Measurements from ENCODE around the gene SLC8A1. TPM values are rescaled to one million over a fixed set of nuclear protein-coding genes. Genes with fewer than 3 reads are reported as not detected.

Gene SLC8A1
- total and polyA plus RNA-seq, 2 donors = 0.46 to 20.4 TPM

DNA sequence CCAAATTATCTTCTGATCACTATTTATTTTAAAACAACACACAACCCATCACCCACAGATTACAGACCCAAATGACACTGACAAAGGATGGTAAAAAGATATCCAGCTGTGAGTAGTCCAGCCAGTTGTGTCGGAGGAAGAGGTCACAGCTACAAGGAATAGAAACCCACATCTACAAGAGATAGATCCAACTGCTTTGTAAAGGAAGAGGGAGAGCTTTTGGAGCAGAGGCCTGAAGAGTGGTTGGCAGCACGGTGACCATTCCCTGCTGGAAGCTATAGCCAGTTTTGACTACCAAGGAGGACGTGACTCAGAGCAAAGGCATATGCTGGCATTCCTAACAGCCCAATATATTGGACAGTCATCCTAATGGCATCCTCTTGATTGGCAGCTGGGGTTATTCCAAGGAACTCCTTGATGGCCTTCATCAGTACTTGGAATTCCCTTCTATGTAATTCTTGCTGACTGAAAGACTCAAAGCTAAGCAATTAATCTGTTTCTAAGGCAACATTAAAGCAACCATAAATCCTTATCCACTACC lies 17.1 kb downstream of the SLC8A1 start:
- Histone ChIP-seq H3K9me3 (ENCODE audit: control insufficient read depth in 2 of 2, insufficient read depth in 1 of 2, low read length in 1 of 2) (no peaks in the 10 kb centered on the region), H3K27me3 (ENCODE audit: control insufficient read depth in 2 of 2, insufficient read depth in 1 of 2, low read length in 1 of 2) (no peaks in the 10 kb centered on the region), H3K4me1 (ENCODE audit: control insufficient read depth in 2 of 2, insufficient read depth in 2 of 2, low read length in 2 of 2) (no peaks in the 10 kb centered on the region), H3K4me3 (ENCODE audit: low read length in 2 of 2) (no peak overlapping the region), H3K27ac (ENCODE audit: low read depth in 1 of 2, low read length in 1 of 2) (no peak overlapping the region), H3K36me3 (ENCODE audit: control insufficient read depth in 2 of 2, insufficient read depth in 2 of 2, low read length in 1 of 2) (no peaks in the 10 kb centered on the region)
- no peak for DNase-seq (ENCODE audit: low read depth in 6 of 9, low spot score in 9 of 9)
- 97% methylated on average over 3 of the region's 3 CpGs for WGBS

DNA sequence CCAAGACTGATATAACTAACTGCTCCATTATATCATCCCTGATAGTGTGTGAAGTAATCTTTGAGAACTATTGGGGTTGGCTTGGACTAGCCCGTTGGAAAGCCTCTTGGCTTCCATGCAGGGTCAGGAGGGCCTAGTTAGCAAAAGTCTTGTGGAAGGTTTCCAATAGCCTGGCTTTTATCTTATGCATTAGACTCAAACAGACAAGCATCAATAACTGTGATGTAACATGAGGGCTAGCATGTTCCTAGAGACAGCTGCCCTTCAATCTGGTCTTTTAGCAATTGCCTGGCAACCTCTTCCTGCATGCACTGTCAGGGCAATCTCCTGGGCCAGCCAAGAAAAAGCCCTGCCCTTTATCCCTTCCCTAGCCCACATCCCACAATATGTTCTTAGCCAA lies 18.2 kb downstream of the SLC8A1 start:
- H3K9me3 ChIP-seq (ENCODE audit: control insufficient read depth in 2 of 2, insufficient read depth in 1 of 2, low read length in 1 of 2) = no peaks in the 10 kb centered on the region
- H3K4me1 ChIP-seq (ENCODE audit: control insufficient read depth in 2 of 2, insufficient read depth in 2 of 2, low read length in 2 of 2) = no peaks in the 10 kb centered on the region
- H3K27ac ChIP-seq (ENCODE audit: low read depth in 1 of 2, low read length in 1 of 2) = no peak overlapping the region
- no peak for DNase-seq (ENCODE audit: low read depth in 6 of 9, low spot score in 9 of 9)
- H3K4me3 ChIP-seq (ENCODE audit: low read length in 2 of 2) = no peak overlapping the region
- H3K27me3 ChIP-seq (ENCODE audit: control insufficient read depth in 2 of 2, insufficient read depth in 1 of 2, low read length in 1 of 2) = no peaks in the 10 kb centered on the region
- H3K36me3 ChIP-seq (ENCODE audit: control insufficient read depth in 2 of 2, insufficient read depth in 2 of 2, low read length in 1 of 2) = no peaks in the 10 kb centered on the region
- 95% methylated on average over 1 of the region's 1 CpG for WGBS

DNA sequence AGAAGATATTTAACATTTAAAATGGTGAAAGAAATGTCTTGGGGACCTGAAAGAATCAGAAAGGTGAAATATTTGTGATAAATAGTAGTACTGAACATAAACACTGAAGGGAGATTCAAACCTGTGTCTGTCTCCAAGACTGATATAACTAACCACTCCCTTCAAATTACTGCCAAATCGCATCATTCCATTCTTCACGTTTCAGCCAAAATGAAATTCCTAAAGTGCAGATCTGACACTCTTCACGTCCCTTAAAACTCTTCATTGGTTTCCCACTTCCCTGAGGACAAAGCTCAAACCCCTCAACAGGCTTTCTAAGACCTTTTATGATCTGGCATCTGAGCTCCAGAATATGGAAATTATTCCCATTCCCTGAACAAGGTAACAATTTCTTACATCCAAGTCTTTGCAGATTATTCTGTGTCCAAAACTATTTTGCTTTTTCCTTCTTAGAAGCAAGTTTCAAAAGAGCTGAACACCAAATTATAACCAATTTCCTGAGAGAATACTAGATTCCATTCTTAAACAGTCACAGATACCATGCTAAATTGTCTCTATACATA lies 18.9 kb downstream of the SLC8A1 start:
- Histone ChIP-seq H3K4me1 (ENCODE audit: control insufficient read depth in 2 of 2, insufficient read depth in 2 of 2, low read length in 2 of 2) (no peaks in the 10 kb centered on the region), H3K9me3 (ENCODE audit: control insufficient read depth in 2 of 2, insufficient read depth in 1 of 2, low read length in 1 of 2) (no peaks in the 10 kb centered on the region), H3K36me3 (ENCODE audit: control insufficient read depth in 2 of 2, insufficient read depth in 2 of 2, low read length in 1 of 2) (no peaks in the 10 kb centered on the region), H3K27ac (ENCODE audit: low read depth in 1 of 2, low read length in 1 of 2) (no peak overlapping the region), H3K4me3 (ENCODE audit: low read length in 2 of 2) (no peak overlapping the region), H3K27me3 (ENCODE audit: control insufficient read depth in 2 of 2, insufficient read depth in 1 of 2, low read length in 1 of 2) (no peaks in the 10 kb centered on the region)
- DNase-seq (ENCODE audit: low read depth in 6 of 9, low spot score in 9 of 9) = no peak
- 94% methylated on average over 3 of the region's 3 CpGs for WGBS

DNA sequence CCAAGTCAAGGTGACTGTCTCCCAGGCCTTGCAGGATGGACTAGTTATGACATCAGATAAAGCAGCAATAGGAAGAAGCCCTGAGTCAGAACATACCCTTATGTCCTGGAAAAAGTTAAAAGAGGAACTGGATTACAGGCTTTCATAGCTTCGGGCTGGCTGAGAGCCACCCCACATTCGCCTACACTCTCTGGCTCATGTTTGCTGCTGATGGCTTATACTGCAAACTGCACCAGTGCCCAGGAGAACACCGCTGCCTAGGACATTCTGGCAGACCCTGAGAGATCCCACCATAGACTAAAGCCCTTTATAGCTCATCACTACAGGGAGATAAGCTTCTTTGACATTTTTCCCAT lies 20.3 kb downstream of the SLC8A1 start:
- DNase-seq (ENCODE audit: low read depth in 6 of 9, low spot score in 9 of 9) = no peak
- H3K27me3 ChIP-seq (ENCODE audit: control insufficient read depth in 2 of 2, insufficient read depth in 1 of 2, low read length in 1 of 2) = no peaks in the 10 kb centered on the region
- no peak overlapping the region for H3K27ac ChIP-seq (ENCODE audit: low read depth in 1 of 2, low read length in 1 of 2)
- WGBS = 69% methylated on average over 3 of the region's 3 CpGs
- no peaks in the 10 kb centered on the region for H3K4me1 ChIP-seq (ENCODE audit: control insufficient read depth in 2 of 2, insufficient read depth in 2 of 2, low read length in 2 of 2)
- H3K4me3 ChIP-seq (ENCODE audit: low read length in 2 of 2) = no peak overlapping the region
- no peaks in the 10 kb centered on the region for H3K36me3 ChIP-seq (ENCODE audit: control insufficient read depth in 2 of 2, insufficient read depth in 2 of 2, low read length in 1 of 2)
- H3K9me3 ChIP-seq (ENCODE audit: control insufficient read depth in 2 of 2, insufficient read depth in 1 of 2, low read length in 1 of 2) = no peaks in the 10 kb centered on the region

DNA sequence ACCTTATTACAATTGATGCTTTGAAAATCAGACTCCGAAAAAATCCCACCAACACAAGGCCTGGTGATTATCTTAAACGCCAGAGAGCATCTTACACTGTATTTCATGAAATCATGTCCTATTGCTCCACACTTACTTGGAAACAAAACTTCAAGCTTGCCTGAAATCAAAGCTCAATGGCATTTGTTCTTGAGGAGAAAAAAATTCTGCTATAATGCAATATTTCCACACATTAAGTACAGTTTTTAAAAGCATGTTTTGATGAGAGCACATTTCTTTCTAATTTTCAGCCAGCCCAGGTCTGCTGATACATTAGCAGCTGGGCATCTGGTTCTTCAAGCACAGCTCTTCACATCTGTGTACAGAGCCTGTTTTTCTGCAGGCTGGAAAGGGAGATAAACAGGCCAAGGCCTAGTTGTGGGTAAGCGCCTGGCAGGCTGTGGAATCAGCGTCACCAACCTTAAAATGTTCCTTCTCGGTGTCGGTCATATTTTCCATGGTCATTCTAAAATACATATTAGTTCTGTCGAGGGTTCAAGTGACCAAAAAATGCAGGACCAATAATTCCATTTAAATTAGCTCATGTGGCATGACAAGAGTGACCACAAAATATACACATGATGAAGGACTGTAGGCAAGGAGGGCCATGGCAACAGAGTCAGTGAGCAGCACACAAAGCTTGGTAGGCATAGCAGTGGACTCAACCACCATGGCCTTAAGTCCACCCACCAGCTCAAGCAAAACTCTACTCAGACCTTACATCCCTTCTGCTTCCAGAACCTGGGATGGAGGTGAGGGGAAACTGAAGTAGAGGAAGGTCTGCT lies 20.9 kb downstream of the SLC8A1 start:
- no peak for DNase-seq (ENCODE audit: low read depth in 6 of 9, low spot score in 9 of 9)
- Histone ChIP-seq H3K27ac (ENCODE audit: low read depth in 1 of 2, low read length in 1 of 2) (no peak overlapping the region), H3K4me3 (ENCODE audit: low read length in 2 of 2) (no peak overlapping the region), H3K9me3 (ENCODE audit: control insufficient read depth in 2 of 2, insufficient read depth in 1 of 2, low read length in 1 of 2) (no peaks in the 10 kb centered on the region), H3K36me3 (ENCODE audit: control insufficient read depth in 2 of 2, insufficient read depth in 2 of 2, low read length in 1 of 2) (no peaks in the 10 kb centered on the region), H3K27me3 (ENCODE audit: control insufficient read depth in 2 of 2, insufficient read depth in 1 of 2, low read length in 1 of 2) (no peaks in the 10 kb centered on the region), H3K4me1 (ENCODE audit: control insufficient read depth in 2 of 2, insufficient read depth in 2 of 2, low read length in 2 of 2) (no peaks in the 10 kb centered on the region)
- 96% methylated on average over 7 of the region's 7 CpGs for WGBS

DNA sequence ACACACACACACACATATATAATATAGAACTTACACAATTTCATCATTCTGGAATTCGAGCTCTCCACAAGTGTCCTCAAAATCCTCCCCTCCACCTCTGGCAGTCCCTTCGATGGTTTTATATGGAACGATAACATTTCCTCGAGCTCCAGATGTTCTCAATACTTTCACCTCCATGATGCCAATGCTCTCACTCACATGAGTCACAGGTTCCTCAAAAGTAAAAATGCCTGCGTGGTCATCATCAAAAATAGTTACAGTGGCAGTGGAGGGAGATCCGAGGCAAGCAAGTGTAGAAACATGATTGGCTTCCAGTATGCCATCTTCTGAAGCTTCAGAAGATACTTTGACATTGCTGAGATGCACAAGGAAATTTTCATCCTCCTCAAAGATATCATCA lies 23.5 kb downstream of the SLC8A1 start:
- Histone ChIP-seq H3K4me1 (ENCODE audit: control insufficient read depth in 2 of 2, insufficient read depth in 2 of 2, low read length in 2 of 2) (no peaks in the 10 kb centered on the region), H3K27ac (ENCODE audit: low read depth in 1 of 2, low read length in 1 of 2) (no peak overlapping the region), H3K9me3 (ENCODE audit: control insufficient read depth in 2 of 2, insufficient read depth in 1 of 2, low read length in 1 of 2) (no peaks in the 10 kb centered on the region), H3K36me3 (ENCODE audit: control insufficient read depth in 2 of 2, insufficient read depth in 2 of 2, low read length in 1 of 2) (no peaks in the 10 kb centered on the region), H3K4me3 (ENCODE audit: low read length in 2 of 2) (no peak overlapping the region), H3K27me3 (ENCODE audit: control insufficient read depth in 2 of 2, insufficient read depth in 1 of 2, low read length in 1 of 2) (no peaks in the 10 kb centered on the region)
- WGBS = 97% methylated on average over 6 of the region's 6 CpGs
- no peak for DNase-seq (ENCODE audit: low read depth in 6 of 9, low spot score in 9 of 9)

DNA sequence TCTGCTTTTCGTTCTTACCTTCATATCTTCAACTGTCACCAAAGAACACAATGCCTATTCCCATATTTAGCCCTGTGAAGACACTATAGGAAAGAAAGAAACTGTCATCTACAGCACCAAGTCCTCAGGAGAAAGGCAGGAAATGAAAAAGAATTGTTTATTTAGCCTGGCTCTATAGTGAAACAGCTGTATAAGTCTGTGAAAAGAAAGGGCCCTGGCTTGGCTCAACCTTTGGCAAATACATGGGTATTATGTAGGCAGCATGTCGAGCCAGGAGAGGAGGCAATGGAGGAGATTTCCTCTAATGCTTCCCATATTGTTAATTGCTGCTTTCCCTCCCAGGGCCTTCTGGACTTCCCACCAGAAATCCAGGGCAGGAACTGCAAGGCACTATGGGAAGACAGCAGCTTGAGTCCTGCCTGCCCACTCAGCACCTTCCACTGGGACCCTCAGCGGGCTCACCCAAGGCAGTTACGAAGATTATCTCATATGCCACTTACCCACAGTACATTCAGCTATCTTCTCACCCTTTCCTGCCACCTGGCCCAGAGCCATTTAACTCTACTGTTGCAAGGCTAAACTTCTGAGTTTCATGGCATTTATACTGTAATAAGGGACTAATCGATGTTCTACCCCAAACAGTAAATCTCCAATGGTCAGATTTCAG lies 30.1 kb downstream of the SLC8A1 start:
- WGBS = 96% methylated on average over 5 of the region's 5 CpGs
- no peaks in the 10 kb centered on the region for H3K27me3 ChIP-seq (ENCODE audit: control insufficient read depth in 2 of 2, insufficient read depth in 1 of 2, low read length in 1 of 2)
- H3K9me3 ChIP-seq (ENCODE audit: control insufficient read depth in 2 of 2, insufficient read depth in 1 of 2, low read length in 1 of 2) = no peaks in the 10 kb centered on the region
- DNase-seq (ENCODE audit: low read depth in 6 of 9, low spot score in 9 of 9) = no peak
- H3K36me3 ChIP-seq (ENCODE audit: control insufficient read depth in 2 of 2, insufficient read depth in 2 of 2, low read length in 1 of 2) = no peaks in the 10 kb centered on the region
- no peak overlapping the region for H3K4me3 ChIP-seq (ENCODE audit: low read length in 2 of 2)
- no peak overlapping the region for H3K27ac ChIP-seq (ENCODE audit: low read depth in 1 of 2, low read length in 1 of 2)
- no peaks in the 10 kb centered on the region for H3K4me1 ChIP-seq (ENCODE audit: control insufficient read depth in 2 of 2, insufficient read depth in 2 of 2, low read length in 2 of 2)

DNA sequence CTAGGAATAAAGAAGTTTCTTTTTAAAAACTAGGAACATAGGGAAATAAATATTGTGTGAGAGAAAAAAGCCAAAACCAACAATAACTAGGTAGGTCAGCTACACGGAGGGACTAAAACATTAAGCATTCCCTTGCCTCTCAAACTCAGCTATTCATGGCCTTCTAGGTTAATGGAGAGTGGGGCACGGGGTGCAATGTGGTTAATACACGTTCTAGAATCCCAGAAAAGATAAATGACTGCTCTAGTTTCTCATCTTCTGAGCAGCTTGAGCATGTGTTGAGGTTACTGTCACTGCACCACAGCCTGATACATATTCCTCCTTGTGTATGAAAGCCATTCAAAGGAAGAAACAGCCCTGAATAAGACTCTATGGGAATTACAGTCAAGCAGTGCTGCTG lies 31.4 kb downstream of the SLC8A1 start:
- Histone ChIP-seq H3K4me3 (ENCODE audit: low read length in 2 of 2) (no peak overlapping the region), H3K9me3 (ENCODE audit: control insufficient read depth in 2 of 2, insufficient read depth in 1 of 2, low read length in 1 of 2) (no peaks in the 10 kb centered on the region), H3K27ac (ENCODE audit: low read depth in 1 of 2, low read length in 1 of 2) (no peak overlapping the region), H3K4me1 (ENCODE audit: control insufficient read depth in 2 of 2, insufficient read depth in 2 of 2, low read length in 2 of 2) (no peaks in the 10 kb centered on the region), H3K27me3 (ENCODE audit: control insufficient read depth in 2 of 2, insufficient read depth in 1 of 2, low read length in 1 of 2) (no peaks in the 10 kb centered on the region), H3K36me3 (ENCODE audit: control insufficient read depth in 2 of 2, insufficient read depth in 2 of 2, low read length in 1 of 2) (no peaks in the 10 kb centered on the region)
- DNase-seq (ENCODE audit: low read depth in 6 of 9, low spot score in 9 of 9) = no peak
- 95% methylated on average over 3 of the region's 3 CpGs for WGBS

DNA sequence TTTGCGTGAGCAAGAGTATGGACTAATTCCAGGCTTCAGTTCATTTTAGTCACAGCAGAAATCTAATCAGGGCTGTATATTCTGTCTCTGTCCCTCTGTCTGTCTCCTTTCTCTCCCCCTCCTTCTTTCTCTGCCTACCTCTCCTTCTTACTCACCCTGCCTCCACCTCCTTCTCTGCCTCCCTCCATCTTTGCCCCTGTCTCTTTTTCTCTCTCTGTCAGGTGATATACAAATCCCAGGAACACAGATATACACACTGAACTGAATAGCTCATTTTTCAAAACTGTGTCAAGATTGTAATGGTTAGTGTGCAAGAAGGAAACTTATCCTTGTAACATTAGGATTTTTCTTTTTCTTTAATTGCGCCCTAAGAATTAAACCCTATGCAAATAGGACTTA lies 32.5 kb downstream of the SLC8A1 start:
- H3K27ac ChIP-seq (ENCODE audit: low read depth in 1 of 2, low read length in 1 of 2) = no peak overlapping the region
- WGBS = 98% methylated on average over 2 of the region's 2 CpGs
- H3K27me3 ChIP-seq (ENCODE audit: control insufficient read depth in 2 of 2, insufficient read depth in 1 of 2, low read length in 1 of 2) = no peaks in the 10 kb centered on the region
- H3K4me3 ChIP-seq (ENCODE audit: low read length in 2 of 2) = no peak overlapping the region
- no peaks in the 10 kb centered on the region for H3K36me3 ChIP-seq (ENCODE audit: control insufficient read depth in 2 of 2, insufficient read depth in 2 of 2, low read length in 1 of 2)
- no peaks in the 10 kb centered on the region for H3K9me3 ChIP-seq (ENCODE audit: control insufficient read depth in 2 of 2, insufficient read depth in 1 of 2, low read length in 1 of 2)
- no peaks in the 10 kb centered on the region for H3K4me1 ChIP-seq (ENCODE audit: control insufficient read depth in 2 of 2, insufficient read depth in 2 of 2, low read length in 2 of 2)
- no peak for DNase-seq (ENCODE audit: low read depth in 6 of 9, low spot score in 9 of 9)

Measured in thymus (tissue), 11 donors.